ENCODE data around the gene OOSP4B. TPM values are rescaled to one million over a fixed set of nuclear protein-coding genes. Genes with fewer than 3 reads are reported as not detected.
"Not testable (repeated sequence)": the region's sequence is repeated elsewhere in the genome, so short reads cannot be mapped to it uniquely, and the experiment has no call there.

OOSP4B gene
- total RNA-seq, 2 experiments from 2014 or later: not detected

DNA sequence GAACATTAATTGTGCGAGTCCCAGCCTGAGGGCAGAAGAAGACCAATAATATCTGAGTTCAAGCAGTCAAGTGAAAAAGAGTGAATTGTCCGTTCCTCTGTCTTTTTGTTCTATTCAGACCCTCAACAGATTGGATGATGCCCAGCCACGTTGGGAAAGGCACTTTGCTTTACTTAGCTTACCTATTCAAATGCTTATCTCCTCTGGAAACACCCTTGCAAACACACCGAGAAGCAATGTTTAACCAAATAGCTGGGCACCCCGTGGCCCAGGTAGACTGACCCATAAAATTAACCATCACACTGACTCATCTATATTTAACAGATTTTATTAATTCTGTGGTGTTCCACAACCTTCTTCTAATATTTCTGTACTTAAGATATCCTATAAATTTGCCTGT, 43.9 kb upstream of the OOSP4B start:
- Histone ChIP-seq H3K4me3 (ENCODE audit: low read depth, low read length, poor library complexity, severe bottlenecking) (no peak overlapping the region), H4K20me1 (ENCODE audit: insufficient read depth, low read length) (no peaks in the 10 kb centered on the region), H3K9me2 (ENCODE audit: insufficient read depth, low read length) (no peaks in the 10 kb centered on the region), H3K36me3 (ENCODE audit: insufficient read depth, low read length) (no peaks in the 10 kb centered on the region), H3K9me3 (ENCODE audit: low read length) (no peaks in the 10 kb centered on the region), H3K79me2 (ENCODE audit: insufficient read depth, low read depth, low read length) (no peaks in the 10 kb centered on the region), H3K27ac (ENCODE audit: low read depth, low read length, poor library complexity, severe bottlenecking) (no peak overlapping the region), H3K4me1 (ENCODE audit: insufficient read depth, low read length, poor library complexity, severe bottlenecking) (no peaks in the 10 kb centered on the region), H2AFZ (ENCODE audit: low read length) (no peak overlapping the region), H3K4me2 (ENCODE audit: low read length) (no peak overlapping the region)
- ChIA-PET CTCF (ENCODE audit: unreplicated experiment) (no interaction called here), POLR2A (interaction anchor here (0.6 kb wide), 1 partner anchor 21 kb away, joined by 3 read pairs; no protein-coding TSS in a partner anchor)
- no TSS peak for BruUV-seq (replicated peaks)
- TF ChIP-seq, protein P1, sequence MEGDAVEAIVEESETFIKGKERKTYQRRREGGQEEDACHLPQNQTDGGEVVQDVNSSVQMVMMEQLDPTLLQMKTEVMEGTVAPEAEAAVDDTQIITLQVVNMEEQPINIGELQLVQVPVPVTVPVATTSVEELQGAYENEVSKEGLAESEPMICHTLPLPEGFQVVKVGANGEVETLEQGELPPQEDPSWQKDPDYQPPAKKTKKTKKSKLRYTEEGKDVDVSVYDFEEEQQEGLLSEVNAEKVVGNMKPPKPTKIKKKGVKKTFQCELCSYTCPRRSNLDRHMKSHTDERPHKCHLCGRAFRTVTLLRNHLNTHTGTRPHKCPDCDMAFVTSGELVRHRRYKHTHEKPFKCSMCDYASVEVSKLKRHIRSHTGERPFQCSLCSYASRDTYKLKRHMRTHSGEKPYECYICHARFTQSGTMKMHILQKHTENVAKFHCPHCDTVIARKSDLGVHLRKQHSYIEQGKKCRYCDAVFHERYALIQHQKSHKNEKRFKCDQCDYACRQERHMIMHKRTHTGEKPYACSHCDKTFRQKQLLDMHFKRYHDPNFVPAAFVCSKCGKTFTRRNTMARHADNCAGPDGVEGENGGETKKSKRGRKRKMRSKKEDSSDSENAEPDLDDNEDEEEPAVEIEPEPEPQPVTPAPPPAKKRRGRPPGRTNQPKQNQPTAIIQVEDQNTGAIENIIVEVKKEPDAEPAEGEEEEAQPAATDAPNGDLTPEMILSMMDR (conservative IDR thresholded peaks at IDR 0.05; ENCODE audit: low read length): no peak
- no peak for TF ChIP-seq EZH2phosphoT487 (IDR thresholded peaks at IDR 0.05; ENCODE audit: borderline replicate concordance, low read depth, low read length)
- intact Hi-C loops (cut with micrococcal nuclease; ENCODE audit: unreplicated experiment): no loop called here
- no peak for DNase-seq (ENCODE audit: low spot score)

GRCh38 chr11:59981106-59981770, 35.7 kb upstream of the OOSP4B start:
- intact Hi-C loops (cut with micrococcal nuclease; ENCODE audit: unreplicated experiment): no loop called here

DNA sequence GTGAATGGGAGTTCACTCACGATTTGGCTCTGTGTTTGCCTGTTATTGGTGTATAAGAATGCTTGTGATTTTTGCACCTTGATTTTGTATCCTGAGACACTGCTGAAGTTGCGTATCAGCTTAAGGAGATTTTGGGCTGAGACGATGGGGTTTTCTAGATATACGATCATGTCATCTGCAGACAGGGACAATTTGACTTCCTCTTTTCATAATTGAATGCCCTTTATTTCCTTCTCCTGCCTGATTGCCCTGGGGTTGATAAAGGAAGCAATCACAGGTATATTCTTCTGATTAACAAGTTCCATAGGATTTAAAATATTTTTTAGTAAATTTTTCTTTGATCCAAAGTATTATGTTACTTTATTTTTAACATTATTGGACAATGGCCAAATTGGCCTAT, 34.9 kb upstream of the OOSP4B start:
- BruUV-seq (replicated peaks); H3K9me2 ChIP-seq (ENCODE audit: insufficient read depth, low read length); H3K4me2 ChIP-seq (ENCODE audit: low read length); H3K9me3 ChIP-seq (ENCODE audit: low read length); intact Hi-C loops (cut with micrococcal nuclease; ENCODE audit: unreplicated experiment); H3K36me3 ChIP-seq (ENCODE audit: insufficient read depth, low read length); CTCF ChIA-PET (ENCODE audit: unreplicated experiment); H2AFZ ChIP-seq (ENCODE audit: low read length); H4K20me1 ChIP-seq (ENCODE audit: insufficient read depth, low read length); H3K79me2 ChIP-seq (ENCODE audit: insufficient read depth, low read depth, low read length); POLR2A ChIA-PET; H3K27ac ChIP-seq (ENCODE audit: low read depth, low read length, poor library complexity, severe bottlenecking); H3K4me3 ChIP-seq (ENCODE audit: low read depth, low read length, poor library complexity, severe bottlenecking); H3K4me1 ChIP-seq (ENCODE audit: insufficient read depth, low read length, poor library complexity, severe bottlenecking); DNase-seq (ENCODE audit: low spot score): not testable (repeated sequence)

More at GRCh38 chr11:59981106-59981770, 35.7 kb upstream of the OOSP4B start:
- H3K9me3 ChIP-seq (ENCODE audit: low read length): no peaks in the 10 kb centered on the region
- no peaks in the 10 kb centered on the region for H3K36me3 ChIP-seq (ENCODE audit: insufficient read depth, low read length)
- ChIA-PET POLR2A (no interaction called here), CTCF (ENCODE audit: unreplicated experiment) (no interaction called here)
- no peak overlapping the region for H3K27ac ChIP-seq (ENCODE audit: low read depth, low read length, poor library complexity, severe bottlenecking)
- H3K79me2 ChIP-seq (ENCODE audit: insufficient read depth, low read depth, low read length): no peaks in the 10 kb centered on the region
- H3K9me2 ChIP-seq (ENCODE audit: insufficient read depth, low read length): no peaks in the 10 kb centered on the region
- H2AFZ ChIP-seq (ENCODE audit: low read length): no peak overlapping the region
- H4K20me1 ChIP-seq (ENCODE audit: insufficient read depth, low read length): no peaks in the 10 kb centered on the region
- BruUV-seq (replicated peaks): no TSS peak
- H3K4me1 ChIP-seq (ENCODE audit: insufficient read depth, low read length, poor library complexity, severe bottlenecking): no peaks in the 10 kb centered on the region
- no peak overlapping the region for H3K4me3 ChIP-seq (ENCODE audit: low read depth, low read length, poor library complexity, severe bottlenecking)
- no peak overlapping the region for H3K4me2 ChIP-seq (ENCODE audit: low read length)
- no peak for TF ChIP-seq EZH2phosphoT487 (IDR thresholded peaks at IDR 0.05; ENCODE audit: borderline replicate concordance, low read depth, low read length)
- TF ChIP-seq, protein P1 (conservative IDR thresholded peaks at IDR 0.05; ENCODE audit: low read length): no peak
- DNase-seq (ENCODE audit: low spot score): no peak

All from OCI-LY7 (cell line).